ENCODE results near the gene CD53.
A peak's percentile ranks its signal among the peaks of the same experiment; 100 is the strongest.

GRCh38 chr1:110879758-110880606, 7.0 kb downstream of the CD53 start:
- TF ChIP-seq POLR2A (IDR thresholded peaks at IDR 0.05): peak in 1 of 4 donors; percentile 36
- TF ChIP-seq CTCF (IDR thresholded peaks at IDR 0.05): no peak
